HUES6 (cell line): Measurements from ENCODE around the gene DGKH.

Experiments
- H3K27ac ChIP-seq: 2 replicates; pipeline ENCODE4 v1.7.0; 2013; ENCODE audit warnings: low read depth, mild to moderate bottlenecking, low read length, inconsistent platforms
- H3K27me3 ChIP-seq: 2 replicates; pipeline ENCODE4 v1.6.1; 2013; ENCODE audit warnings: low read length; ENCODE audit not compliant: control insufficient read depth, insufficient read depth
- H3K36me3 ChIP-seq: 2 replicates; pipeline ENCODE4 v1.6.1; 2013; ENCODE audit warnings: low read length; ENCODE audit not compliant: control insufficient read depth, insufficient read depth
- H3K4me1 ChIP-seq: 2 replicates; pipeline ENCODE4 v1.6.1; 2013; ENCODE audit warnings: low read length; ENCODE audit not compliant: control insufficient read depth, insufficient read depth
- H3K4me3 ChIP-seq: 2 replicates; pipeline ENCODE4 v1.5.1; 2013; ENCODE audit warnings: low read depth, low read length
- H3K9ac ChIP-seq: one replicate; pipeline ENCODE4 v1.6.1; 2013; ENCODE audit warnings: mild to moderate bottlenecking, low read length
- H3K9me3 ChIP-seq: 2 replicates; pipeline ENCODE4 v1.6.1; 2013; ENCODE audit warnings: low read depth, low read length; ENCODE audit not compliant: control insufficient read depth, insufficient read depth

DGKH gene

GRCh38 chr13:42099962-42100675 lies 51.7 kb downstream of the DGKH start:
- Histone ChIP-seq H3K9ac (no peak overlapping the region), H3K27me3 (no peaks in the 10 kb centered on the region), H3K27ac (no peak overlapping the region), H3K36me3 (no peaks in the 10 kb centered on the region), H3K9me3 (peaks cover 2% of the 10 kb centered on the region; the same call in 1 of the 2 replicates), H3K4me1 (no peaks in the 10 kb centered on the region), H3K4me3 (no peak overlapping the region)

DNA sequence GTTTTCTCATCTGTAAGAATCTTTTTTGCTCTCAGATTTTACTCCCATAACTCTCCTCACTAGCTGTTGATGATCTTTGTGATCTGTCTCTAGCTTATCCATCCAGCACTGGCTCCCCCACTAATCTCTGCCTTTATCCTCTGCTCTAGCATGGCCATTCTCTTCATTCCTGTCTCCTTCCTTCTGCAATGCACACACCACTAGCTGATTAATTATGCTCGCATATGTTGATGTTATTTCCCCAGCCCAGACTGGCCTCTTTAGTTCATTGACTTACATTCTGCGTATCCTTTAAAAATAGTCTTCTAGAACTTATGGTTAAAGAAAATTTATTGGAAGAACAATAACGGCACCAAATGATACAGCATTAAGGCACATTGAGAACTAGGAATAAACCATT lies 52.5 kb downstream of the DGKH start:
- Histone ChIP-seq H3K9ac (no peak overlapping the region), H3K4me1 (no peaks in the 10 kb centered on the region), H3K27me3 (no peaks in the 10 kb centered on the region), H3K9me3 (peaks cover 2% of the 10 kb centered on the region; the same call in 1 of the 2 replicates), H3K27ac (no peak overlapping the region), H3K4me3 (no peak overlapping the region), H3K36me3 (no peaks in the 10 kb centered on the region)

DNA sequence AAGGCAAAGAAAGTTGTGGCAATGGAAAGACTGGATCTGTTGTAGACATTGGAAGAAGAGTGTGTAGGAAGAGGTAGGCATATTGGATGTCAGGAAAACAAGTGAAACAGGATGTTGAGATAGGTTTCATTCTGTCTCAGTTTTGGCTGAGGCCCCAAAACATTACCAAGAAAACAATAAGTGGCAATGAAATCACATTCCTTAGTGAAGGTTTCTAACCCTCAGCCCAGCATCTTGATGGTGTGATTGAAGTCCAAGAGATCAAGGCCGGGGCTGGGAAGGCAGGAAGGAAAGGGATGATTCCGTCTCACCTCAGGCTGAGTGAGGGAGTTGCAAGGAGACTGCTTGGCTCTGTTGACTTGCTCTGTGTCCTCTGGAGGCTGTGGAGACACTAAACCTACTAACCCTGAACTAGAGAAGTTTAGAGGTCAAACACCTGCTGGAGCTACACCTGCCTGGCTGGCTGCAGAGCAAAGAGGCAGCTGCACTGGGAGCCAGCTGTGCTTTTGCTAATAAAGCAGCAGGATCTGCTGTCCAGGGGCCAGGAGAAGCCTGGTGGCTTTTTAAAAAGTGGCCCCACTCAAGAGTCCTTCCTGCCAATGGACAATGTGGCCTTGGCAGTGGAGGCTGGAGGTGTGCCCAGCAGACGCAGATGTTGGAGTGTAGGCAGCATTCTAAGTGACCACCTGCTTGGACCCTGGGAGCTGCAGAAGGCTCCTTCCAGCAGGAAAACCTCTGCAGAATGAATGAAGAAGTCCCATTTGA lies 53.6 kb downstream of the DGKH start:
- H3K36me3 ChIP-seq = no peaks in the 10 kb centered on the region
- no peaks in the 10 kb centered on the region for H3K27me3 ChIP-seq
- H3K4me3 ChIP-seq = no peak overlapping the region
- H3K4me1 ChIP-seq = no peaks in the 10 kb centered on the region
- H3K9ac ChIP-seq = no peak overlapping the region
- H3K9me3 ChIP-seq = peaks cover 2% of the 10 kb centered on the region; the same call in 1 of the 2 replicates
- no peak overlapping the region for H3K27ac ChIP-seq

DNA sequence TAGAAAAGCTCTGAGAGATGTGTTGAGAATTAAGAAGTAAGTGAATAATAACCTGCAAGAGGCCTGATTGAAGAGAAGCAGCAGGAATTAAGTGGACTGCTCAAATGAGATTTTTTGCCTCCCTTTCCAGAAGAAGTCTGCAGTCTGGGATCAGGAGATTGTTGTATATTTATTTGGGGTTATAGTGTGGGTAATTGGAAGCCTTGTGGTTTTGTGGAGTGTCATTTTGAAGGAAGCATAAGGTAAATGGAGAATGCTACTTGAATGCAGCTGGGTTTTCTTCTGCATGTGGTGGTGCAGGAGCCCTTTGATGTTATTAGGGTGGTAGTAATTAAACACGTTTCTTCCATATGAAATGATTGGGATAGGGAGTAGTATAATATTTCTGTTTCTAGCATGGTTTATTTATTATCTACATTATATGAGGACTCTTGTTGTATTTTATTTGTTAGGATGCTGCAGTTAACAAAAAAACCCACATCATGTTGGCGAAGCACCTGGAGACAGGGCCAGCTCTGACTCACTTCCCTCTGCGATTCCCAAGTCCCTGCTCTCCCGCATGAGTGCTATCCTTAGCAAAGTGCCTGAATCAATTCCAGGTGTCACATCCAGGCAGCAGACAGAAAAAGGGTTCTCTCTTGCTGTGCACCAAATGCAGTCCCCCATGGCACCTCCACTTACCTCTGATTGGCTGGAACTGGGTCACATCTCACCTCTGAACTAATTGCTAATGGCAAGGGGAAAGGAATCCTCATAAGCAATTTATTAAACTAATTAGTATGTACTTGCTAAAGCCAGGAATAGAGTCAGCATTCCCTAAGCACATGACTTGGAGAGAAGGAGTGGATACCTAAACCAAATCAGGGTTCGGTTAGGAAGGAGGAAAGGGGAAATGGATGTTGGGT lies 54.8 kb downstream of the DGKH start:
- H3K27me3 ChIP-seq = no peaks in the 10 kb centered on the region
- no peaks in the 10 kb centered on the region for H3K36me3 ChIP-seq
- peaks cover 2% of the 10 kb centered on the region; the same call in 1 of the 2 replicates for H3K9me3 ChIP-seq
- no peak overlapping the region for H3K9ac ChIP-seq
- no peaks in the 10 kb centered on the region for H3K4me1 ChIP-seq
- H3K4me3 ChIP-seq = no peak overlapping the region
- H3K27ac ChIP-seq = no peak overlapping the region

GRCh38 chr13:42106998-42107397 lies 58.5 kb downstream of the DGKH start:
- Histone ChIP-seq H3K9me3 (peaks cover 2% of the 10 kb centered on the region; the same call in 1 of the 2 replicates), H3K27me3 (no peaks in the 10 kb centered on the region), H3K9ac (no peak overlapping the region), H3K27ac (no peak overlapping the region), H3K4me1 (peaks cover 5% of the 10 kb centered on the region; the same call in 1 of the 2 replicates), H3K36me3 (no peaks in the 10 kb centered on the region), H3K4me3 (no peak overlapping the region)

DNA sequence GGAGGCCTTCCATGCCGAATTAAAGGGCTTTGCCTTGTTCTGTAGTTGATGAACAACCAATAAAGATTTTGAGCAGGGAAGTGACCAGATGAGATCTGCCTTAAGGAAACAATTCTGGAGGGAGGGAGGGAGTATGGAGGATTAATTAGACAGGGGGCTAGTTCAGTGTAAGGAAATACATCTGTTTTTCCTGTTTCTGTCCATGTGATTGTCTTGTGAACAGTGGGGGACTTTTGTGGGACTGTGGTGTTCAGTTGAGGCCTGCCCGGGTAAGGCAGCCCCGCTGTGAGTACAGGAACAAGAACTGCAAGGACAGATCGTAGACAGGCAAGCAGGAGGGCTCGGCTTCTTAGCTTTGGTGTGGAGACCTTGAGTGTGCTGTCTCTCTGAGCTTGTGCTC lies 59.0 kb downstream of the DGKH start:
- peaks cover 2% of the 10 kb centered on the region; the same call in 1 of the 2 replicates for H3K9me3 ChIP-seq
- no peak overlapping the region for H3K4me3 ChIP-seq
- no peak overlapping the region for H3K9ac ChIP-seq
- H3K4me1 ChIP-seq = peaks cover 5% of the 10 kb centered on the region; the same call in 1 of the 2 replicates
- H3K27ac ChIP-seq = no peak overlapping the region
- H3K27me3 ChIP-seq = no peaks in the 10 kb centered on the region
- no peaks in the 10 kb centered on the region for H3K36me3 ChIP-seq

- H3K27ac ChIP-seq = no peak overlapping the region
- H3K4me3 ChIP-seq = no peak overlapping the region
- no peak overlapping the region for H3K9ac ChIP-seq
- no peaks in the 10 kb centered on the region for H3K36me3 ChIP-seq
- H3K27me3 ChIP-seq = no peaks in the 10 kb centered on the region
- peaks cover 2% of the 10 kb centered on the region; the same call in 1 of the 2 replicates for H3K9me3 ChIP-seq
- H3K4me1 ChIP-seq = peaks cover 5% of the 10 kb centered on the region; the same call in 1 of the 2 replicates
Measured at GRCh38 chr13:42108217-42108616, 59.8 kb downstream of the DGKH start.

GRCh38 chr13:42109957-42110356 lies 61.5 kb downstream of the DGKH start:
- Histone ChIP-seq H3K4me3 (no peak overlapping the region), H3K4me1 (peaks cover 5% of the 10 kb centered on the region; the same call in 1 of the 2 replicates), H3K27ac (no peak overlapping the region), H3K9me3 (no peaks in the 10 kb centered on the region), H3K9ac (no peak overlapping the region), H3K36me3 (no peaks in the 10 kb centered on the region), H3K27me3 (no peaks in the 10 kb centered on the region)

DNA sequence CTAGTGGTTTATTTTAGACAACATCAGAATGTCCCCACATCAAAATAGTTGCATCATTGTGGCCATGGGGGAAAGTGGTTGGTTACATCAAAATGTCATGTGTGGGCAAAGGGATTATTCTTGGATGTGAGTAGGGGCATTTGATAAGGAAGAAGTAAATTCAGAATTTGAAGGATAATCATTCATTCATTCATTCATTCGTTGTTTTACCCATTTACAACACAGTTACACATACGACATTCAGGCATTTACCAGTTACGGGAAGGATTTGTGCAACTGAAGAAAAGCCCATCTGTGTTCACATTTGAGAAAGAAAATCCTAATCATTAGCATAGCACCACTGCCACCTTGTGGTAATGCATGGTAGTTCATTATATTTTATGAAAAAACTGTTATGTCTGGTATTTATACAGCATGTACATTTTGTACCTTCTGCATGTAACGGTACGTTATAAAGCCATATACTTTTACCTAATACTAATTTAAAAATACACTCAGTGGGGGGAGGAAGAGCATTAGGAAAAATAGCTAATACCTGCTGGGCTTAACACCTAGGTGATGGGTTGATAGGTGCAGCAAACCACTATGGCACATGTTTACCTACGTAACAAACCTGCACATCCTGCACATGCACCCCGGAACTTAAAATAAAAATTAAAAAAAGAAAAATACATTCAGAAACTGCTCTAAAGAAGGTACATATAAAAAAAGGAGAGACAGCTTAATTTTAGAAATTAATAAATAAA lies 62.1 kb downstream of the DGKH start:
- Histone ChIP-seq H3K4me1 (peaks cover 5% of the 10 kb centered on the region; the same call in 1 of the 2 replicates), H3K36me3 (no peaks in the 10 kb centered on the region), H3K27me3 (no peaks in the 10 kb centered on the region), H3K9me3 (no peaks in the 10 kb centered on the region), H3K9ac (no peak overlapping the region), H3K4me3 (no peak overlapping the region), H3K27ac (no peak overlapping the region)

DNA sequence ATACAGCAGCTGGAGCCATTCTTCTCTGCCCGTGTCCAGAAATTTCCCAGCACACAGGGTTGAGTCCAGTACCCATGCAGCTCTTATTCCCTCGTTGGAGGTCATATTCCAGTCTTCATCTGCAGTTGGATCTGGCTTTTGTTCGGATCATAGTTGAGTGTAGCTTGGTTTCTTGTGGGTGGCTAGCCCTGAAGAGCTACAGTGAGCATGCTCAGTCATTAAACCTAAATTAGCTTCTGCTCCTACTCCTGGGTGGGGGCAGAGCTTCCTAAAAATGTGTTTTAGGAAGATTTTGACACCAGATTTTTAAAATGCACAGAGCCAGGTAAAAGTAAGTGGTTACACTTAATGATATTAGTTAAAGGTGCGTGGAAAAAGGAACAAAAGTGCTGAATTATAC lies 64.4 kb downstream of the DGKH start:
- H3K27me3 ChIP-seq = no peaks in the 10 kb centered on the region
- H3K27ac ChIP-seq = no peak overlapping the region
- H3K9ac ChIP-seq = no peak overlapping the region
- H3K9me3 ChIP-seq = no peaks in the 10 kb centered on the region
- no peak overlapping the region for H3K4me3 ChIP-seq
- peaks cover 5% of the 10 kb centered on the region; the same call in 1 of the 2 replicates for H3K4me1 ChIP-seq
- H3K36me3 ChIP-seq = no peaks in the 10 kb centered on the region
